HG02885 (cell line): ENCODE data around the gene TAAR1.
"Not testable (repeated sequence)": the region's sequence is repeated elsewhere in the genome, so short reads cannot be mapped to it uniquely, and the experiment has no call there.

Source experiments
- ATAC-seq: cut with Tn5 transposase; IDR thresholded peaks from one replicate; pipeline ENCODE4 v1.9.1; 2021; ENCODE audit warnings: mild to moderate bottlenecking; ENCODE audit not compliant: unreplicated experiment, poor library complexity

The TAAR1 gene

GRCh38 chr6:132659082-132659481 lies at the start of gene TAAR1:
TSS of gene TAAR1 (minus strand) at chr6:132659182. CDS start at chr6:132646003, 13,179 bp downstream.
- ATAC-seq = no peak

GRCh38 chr6:132708771-132709170 lies 49.8 kb upstream of the TAAR1 start:
- ATAC-seq = no peak

GRCh38 chr6:132708002-132708401 lies 49.0 kb upstream of the TAAR1 start:
- ATAC-seq = no peak

GRCh38 chr6:132706756-132707155 lies 47.8 kb upstream of the TAAR1 start:
- ATAC-seq = not testable (repeated sequence)

GRCh38 chr6:132703936-132704335 lies 45.0 kb upstream of the TAAR1 start:
- no peak for ATAC-seq

GRCh38 chr6:132698608-132699007 lies 39.6 kb upstream of the TAAR1 start:
- peak; percentile 76 for ATAC-seq

- ATAC-seq = no peak
Observed at GRCh38 chr6:132695773-132696172, 36.8 kb upstream of the TAAR1 start.

GRCh38 chr6:132693478-132693877 lies 34.5 kb upstream of the TAAR1 start:
- ATAC-seq = no peak

GRCh38 chr6:132690678-132691077 lies 31.7 kb upstream of the TAAR1 start:
- no peak for ATAC-seq

GRCh38 chr6:132687306-132687705 lies 28.3 kb upstream of the TAAR1 start:
- ATAC-seq = no peak

GRCh38 chr6:132686531-132686930 lies 27.5 kb upstream of the TAAR1 start:
- ATAC-seq = no peak

- no peak for ATAC-seq
Observed at GRCh38 chr6:132685009-132685408, 26.0 kb upstream of the TAAR1 start.

- no peak for ATAC-seq
Observed at GRCh38 chr6:132684272-132684671, 25.3 kb upstream of the TAAR1 start.

GRCh38 chr6:132683543-132683942 lies 24.6 kb upstream of the TAAR1 start:
- ATAC-seq = no peak

- peak; percentile 56 for ATAC-seq
Observed at GRCh38 chr6:132679094-132679493, 20.1 kb upstream of the TAAR1 start.

GRCh38 chr6:132675749-132676148 lies 16.8 kb upstream of the TAAR1 start:
- ATAC-seq = no peak

- no peak for ATAC-seq
Observed at GRCh38 chr6:132675002-132675401, 16.0 kb upstream of the TAAR1 start.

GRCh38 chr6:132673376-132674094 lies 14.6 kb upstream of the TAAR1 start:
- ATAC-seq = no peak

- ATAC-seq = no peak
Observed at GRCh38 chr6:132671295-132671694, 12.3 kb upstream of the TAAR1 start.

- peak; percentile 73 for ATAC-seq
Observed at GRCh38 chr6:132669690-132670291, 10.8 kb upstream of the TAAR1 start.

- ATAC-seq = no peak
Observed at GRCh38 chr6:132666118-132666517, 7.1 kb upstream of the TAAR1 start.
